DMS153 (cell line): ENCODE measurements around the gene MEGF6.
"Not testable (repeated sequence)": the region's sequence is repeated elsewhere in the genome, so short reads cannot be mapped to it uniquely, and the experiment has no call there.

Source experiments
- DNase-seq: peaks from one replicate; lab custom pipeline; 2025; lab: John Stamatoyannopoulos, UW

The MEGF6 gene

DNA sequence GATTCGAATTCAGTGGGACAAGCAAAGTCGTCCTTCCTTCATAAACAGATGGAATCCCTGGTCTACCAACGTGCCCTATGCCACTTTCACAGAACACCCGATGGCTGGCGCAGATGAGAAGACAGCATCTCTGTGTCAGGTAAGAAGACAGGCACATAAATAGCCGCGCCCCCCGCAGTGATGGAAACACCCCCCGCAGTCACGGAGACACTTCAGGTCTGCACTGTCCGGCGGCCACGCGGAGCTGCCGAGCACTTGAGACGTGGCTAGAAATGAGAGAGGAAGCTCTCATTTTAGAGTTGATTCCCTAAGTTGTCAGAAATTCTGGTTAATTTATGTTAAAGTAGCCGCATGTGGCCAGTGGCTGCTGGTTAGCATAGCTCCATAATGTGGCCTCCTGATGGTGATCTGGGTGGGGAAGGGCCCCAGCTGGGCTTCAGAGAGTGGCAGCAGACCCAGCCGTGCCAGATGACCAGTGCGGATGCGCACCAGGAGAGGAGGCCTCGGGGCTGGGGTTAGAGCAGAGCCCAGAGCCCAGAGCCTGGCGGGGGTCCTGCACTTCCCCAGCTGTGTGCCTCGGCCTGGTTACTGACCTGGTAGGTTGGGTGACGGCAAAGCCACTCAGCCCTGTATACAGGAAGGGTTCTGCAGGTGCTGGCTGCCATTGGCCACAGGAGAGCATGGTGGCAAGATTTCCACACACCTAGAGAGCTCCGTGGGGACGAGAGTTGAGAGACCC, 16.4 kb upstream of the MEGF6 start:
- no peak for DNase-seq

DNA sequence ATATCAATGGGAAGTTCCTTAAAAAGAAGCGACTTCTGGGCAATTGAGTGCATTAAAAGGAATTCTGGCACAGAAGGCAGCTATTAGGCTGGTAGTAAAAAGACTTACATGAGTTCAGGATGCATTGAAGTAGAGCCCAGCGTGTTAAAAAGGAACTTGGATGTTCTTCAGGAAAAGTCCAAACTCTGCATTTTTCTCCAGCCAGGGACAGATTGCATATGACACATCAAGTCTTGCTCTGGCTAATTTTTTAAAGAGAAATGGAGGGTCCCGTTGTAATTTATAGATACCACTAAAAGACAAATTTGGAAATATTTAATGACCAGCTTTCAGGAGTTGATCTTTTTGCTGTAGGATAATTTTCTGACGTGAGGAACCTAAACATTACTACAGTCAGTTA, 14.7 kb upstream of the MEGF6 start:
- no peak for DNase-seq

- no peak for DNase-seq
Measured at GRCh38 chr1:3625151-3625907, 14.0 kb upstream of the MEGF6 start.

- DNase-seq, result peak; percentile 81
Measured at GRCh38 chr1:3624200-3625136, 13.2 kb upstream of the MEGF6 start, which contains the start of gene TPRG1L. Gene TPRG1L, plus strand, starts transcription at chr1:3625015. Its CDS starts 58 bp downstream, at chr1:3625073.

DNA sequence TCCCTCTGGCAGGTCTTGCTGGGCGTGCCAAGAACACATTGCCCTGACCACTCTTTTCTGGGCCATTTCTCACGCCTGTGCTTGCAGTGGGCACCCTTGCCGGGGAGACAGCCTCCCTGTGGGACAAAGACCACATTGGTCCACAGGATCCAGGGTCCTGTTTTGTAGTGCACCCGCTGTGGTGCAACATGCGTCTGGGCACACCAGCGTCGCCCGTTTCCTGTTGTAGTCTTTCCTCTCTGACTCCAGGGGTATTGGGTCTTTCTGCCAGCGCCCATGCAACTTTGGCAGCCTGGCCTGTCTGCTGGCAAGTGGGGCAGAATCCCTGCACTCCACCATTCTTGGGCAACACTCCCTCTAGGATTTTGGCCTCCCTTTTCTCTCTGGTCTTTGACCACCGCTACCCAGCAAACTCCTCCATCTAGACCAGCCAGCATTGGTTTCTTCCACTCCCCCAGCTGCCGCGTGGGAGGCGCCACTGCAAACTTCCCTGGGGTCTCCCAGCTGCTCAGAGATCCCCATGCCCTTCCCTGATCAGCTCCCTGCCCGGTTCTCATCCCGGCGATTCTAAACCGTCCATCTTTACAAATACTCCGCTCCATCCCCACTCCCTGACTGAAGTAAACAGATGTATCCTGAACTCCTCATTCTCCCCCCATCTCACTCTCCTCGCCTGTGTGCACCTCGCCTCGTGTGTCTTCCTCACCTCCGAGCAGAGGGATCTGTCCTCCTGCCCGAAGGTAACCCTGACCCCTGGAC, 12.3 kb upstream of the MEGF6 start:
- no peak for DNase-seq

DNA sequence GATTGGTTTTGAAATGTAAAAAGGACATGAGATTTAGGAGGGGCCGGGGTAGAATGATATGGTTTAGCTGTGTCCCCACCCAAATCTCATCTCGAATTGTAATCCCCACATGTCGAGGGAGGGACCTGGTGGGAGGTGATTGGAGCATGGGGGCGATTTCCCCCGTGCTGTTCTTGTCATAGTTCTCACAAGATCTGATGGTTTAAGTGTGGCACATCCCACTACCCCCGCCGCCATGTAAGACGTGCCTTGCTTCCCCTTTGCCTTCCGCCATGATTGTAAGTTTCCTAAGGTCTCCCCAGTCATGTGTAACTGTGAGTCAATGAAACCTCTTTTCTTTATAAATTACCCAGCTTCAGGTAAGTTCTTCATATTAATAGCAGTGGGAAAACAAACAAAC, 10.8 kb upstream of the MEGF6 start:
- DNase-seq, result not testable (repeated sequence)

DNA sequence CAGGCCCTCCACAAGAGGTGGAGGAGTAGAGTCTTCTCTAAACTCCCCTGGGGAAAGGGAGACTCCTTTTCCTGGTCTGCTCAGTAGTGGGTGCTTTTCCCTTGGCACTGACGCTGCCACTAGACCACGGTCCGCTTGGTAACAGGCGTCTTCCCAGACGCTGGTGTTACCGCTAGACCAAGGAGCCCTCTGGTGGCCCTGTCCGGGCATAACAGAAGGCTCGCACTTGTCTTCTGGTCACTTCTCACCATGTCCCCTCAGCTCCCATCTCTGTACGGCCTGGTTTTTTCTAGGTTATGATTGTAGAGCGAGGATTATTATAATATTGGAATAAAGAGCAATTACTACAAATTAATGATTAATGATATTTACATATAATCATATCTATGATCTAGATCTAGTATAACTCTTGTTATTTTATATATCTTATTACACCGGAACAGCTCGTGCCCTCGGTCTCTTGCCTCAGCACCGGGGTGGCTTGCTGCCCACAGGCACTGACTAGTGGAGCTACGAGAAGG, 9.9 kb upstream of the MEGF6 start:
- DNase-seq, result peak; percentile 29

DNA sequence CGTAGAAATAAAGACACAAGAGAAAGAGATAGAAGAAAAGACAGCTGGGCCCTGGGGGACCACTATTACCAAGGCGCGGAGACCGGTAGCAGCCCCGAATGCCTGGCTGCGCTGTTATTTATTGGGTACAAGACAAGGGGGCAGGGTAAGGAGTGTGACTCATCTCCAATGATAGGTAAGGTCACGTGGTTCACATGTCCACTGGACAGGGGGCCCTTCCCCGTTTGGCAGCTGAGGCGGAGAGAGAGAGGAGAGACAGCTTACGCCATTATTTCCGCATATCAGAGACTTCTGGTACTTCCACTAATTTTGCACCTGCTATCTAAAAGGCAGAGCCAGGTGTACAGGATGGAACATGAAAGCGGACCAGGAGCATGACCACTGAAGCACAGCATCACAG, 9.4 kb upstream of the MEGF6 start:
- DNase-seq, result no peak

DNA sequence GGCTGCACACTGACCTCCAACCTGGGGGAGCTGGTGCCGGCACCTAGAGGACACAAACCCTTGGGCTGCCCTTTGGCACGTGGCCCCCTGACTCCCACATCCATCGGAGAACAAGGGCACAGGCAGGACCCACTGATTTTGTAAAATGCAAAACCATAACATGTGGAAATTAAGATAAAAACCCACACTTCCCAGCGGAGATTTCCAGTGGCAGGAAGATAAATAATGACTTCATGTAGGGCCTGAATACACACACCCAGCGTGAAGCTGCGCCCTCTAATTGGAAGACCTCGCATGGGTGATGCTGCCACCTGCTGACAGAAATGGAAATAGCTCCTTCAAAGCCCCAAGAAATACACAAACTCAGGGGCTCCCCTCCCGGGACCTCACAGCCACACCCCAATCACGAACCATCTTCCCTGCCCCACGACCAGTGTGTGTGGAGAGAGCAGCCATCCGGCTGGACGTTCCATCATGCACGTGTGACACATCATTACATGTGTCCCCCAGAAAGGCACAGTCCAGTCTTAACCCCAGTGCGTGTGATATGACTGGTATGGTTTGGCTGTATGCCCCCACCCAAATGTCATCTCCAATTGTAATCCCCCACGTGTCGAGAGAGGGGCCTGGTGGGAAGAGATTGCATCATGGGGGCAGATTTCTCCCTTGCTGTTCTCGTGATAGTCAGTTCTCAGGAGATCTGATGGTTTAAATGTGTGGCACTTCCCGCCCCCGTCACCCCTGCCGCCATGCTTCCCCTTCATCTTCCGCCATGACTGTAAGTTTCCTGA, 7.8 kb upstream of the MEGF6 start:
- peak; percentile 30 for DNase-seq

DNA sequence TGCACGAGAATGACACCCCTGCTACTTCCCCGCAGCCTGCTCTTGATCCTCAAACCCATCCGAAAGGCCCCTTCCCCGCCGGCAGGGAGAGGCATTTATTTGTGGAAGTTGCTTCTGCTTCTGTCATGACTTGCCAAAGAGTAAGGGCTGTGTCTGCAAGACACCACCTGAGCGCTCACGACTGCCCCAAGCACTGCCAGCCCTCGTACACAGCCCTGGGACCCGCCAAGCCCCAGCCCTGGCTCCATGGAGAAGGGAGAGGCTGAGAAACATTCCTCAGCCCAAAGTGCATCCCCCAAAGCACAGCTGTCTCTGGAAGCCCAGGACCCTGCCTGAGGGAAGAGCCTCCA, 7.2 kb upstream of the MEGF6 start:
- DNase-seq, result no peak

DNA sequence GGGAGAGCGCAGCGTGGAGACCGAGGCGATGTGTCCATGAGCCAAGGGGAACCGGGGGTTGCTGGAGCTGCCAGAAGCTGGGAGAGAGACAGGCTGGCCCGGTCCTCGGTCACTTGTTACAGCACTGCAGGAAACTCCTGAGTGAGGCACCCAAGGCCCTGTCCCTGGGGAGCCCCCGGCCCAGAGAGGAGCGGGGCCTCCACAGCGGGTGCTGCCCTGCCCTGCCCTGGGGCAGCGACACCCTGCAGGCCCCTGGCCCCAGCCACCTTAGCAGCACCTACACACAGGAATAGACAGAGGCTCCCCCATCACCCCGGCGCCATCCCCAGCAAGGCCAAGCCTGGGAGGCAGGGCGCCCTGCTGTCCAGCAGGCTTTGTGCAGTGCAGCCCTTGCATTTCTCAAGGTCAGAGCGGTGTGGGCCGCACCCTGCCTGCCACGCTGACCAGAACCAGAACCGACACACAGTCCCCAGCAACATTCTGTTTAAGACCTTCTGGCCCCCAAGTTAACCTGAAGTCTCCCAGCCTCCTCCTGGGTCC, 6.6 kb upstream of the MEGF6 start:
- DNase-seq, result no peak

DNA sequence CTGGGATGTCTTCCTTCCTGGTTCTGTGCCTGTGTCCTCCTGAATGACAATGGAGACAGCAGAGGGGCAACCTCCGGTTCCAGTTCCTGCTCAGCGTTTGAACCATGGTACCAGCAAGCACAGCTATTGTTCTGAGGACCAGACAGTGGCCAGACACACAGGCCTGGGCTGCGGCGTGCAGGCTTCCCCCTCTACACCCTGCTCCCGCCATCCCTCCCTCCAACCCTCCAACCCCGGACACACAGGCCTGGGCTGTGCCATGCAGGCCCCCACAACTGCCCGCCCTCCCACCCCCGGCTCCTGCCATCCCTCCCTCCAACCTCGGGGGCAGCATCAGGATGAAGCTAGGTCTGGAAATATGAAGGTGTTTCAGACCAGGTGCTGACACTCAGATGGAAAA, 5.6 kb upstream of the MEGF6 start:
- no peak for DNase-seq

DNA sequence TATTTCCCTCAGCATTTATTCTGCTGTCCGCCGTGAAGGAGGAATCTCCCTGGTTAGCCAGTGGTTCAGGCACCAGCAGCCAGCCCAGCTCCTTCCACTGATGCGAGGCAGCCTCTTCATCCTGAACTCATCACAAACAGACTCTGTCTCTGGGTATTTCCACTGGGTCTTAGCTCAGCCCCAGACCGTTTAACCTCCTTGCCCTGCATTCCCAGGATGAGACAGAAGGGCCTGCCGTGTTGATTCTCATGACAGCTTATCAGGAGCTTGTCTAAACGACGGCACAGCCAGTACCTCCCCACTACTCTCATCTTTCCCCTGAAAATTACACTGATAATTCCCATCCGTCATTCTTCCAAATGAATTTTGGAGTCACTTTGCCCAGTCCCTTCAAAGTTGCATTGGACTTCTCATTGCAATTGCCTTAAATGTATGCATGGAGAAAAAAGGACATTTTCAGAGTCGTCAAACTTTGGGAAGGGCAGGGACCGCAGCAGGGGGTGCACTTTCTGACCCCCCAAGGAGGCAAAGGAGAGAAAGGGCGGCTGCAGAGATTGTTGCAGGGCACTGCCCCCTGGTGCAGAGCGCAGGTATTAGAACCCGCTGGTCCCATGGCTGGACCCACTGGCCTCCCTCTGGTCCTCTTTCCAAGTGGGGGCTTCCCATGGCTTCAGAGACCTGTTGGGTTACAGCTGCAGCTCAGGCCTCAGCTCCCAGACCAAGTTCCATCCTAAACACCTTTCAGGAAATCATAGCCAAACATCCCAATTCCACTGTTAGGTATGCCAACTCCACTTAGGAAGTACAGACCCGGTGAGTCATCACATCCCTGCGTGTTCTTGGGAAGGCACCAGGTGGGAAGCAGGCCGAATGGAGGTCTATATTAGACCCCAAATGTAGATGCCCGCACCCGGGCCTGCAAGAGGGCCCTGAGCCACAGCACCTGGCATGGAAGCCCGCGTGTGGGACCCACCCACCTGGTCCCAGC, 3.7 kb upstream of the MEGF6 start:
- DNase-seq, result no peak

GRCh38 chr1:3612123-3612522, 815 bp upstream of the MEGF6 start:
- no peak for DNase-seq

DNA sequence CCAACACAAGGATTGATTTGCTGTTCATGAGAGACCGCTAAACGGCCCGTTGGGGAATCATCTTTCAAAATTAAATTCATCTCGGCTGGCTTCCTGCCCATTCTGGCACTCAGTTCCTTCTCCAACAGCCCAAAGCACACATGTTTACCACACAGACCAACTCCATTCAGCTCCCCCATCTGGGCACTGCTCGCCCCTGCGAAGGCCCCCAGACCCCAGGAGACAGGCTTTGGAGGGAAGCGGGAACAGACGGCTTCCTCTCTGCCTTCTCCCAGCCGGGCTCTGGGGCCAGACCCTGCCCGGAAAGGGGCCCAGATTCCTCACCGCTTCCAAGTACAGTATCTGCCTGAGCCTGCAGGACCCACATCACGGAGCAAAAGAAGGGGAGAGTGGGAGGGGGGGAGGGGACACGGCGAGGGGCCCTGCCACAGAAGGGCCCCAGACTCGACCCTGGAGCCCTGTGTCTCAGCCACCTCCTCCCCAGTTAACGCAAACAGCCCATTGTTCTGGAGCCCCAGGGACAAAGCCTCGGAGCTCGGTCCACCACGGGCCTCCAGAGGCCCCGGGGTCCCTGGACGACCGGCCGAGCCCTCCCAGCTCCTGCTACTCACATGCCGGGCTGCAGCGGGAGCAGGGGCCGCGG, 660 bp downstream of the MEGF6 start:
- no peak for DNase-seq

DNA sequence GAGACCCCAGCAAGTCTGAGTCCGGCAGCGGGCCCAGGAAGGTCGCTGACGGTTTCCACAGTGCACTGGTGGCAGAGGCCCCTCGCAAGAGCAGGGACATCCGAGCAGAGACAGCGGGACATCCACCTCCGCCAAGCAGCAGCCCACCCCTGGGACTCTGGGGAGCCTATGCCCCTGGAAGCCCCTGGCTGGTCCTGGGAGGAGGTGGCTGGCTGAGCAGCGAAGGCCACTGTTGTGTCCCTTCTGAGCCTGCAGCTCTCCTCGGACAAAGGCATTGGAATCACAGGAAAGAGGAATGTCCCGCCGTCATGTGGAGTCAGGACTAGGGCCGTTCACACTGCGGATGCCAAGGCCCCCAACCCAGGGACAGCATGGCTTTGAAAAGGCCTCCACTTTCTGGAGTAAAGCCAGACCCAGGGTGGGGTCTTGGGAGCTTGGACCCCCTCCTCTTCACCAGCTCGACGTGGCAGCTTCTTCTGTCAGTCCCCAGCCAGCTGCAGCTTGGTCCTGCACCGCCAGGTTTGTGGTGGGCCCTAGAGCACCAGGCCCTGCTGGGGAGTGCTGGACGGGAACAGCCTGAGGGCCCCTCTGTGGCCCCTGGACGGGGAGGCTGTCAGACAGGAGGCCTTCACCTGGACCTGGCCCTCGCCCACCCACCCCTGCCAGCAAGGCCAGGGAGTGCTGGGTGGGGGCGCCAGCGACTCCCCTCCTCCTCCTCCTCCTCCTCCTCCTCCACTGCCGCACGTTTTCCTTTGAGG, 1.4 kb downstream of the MEGF6 start:
- no peak for DNase-seq

DNA sequence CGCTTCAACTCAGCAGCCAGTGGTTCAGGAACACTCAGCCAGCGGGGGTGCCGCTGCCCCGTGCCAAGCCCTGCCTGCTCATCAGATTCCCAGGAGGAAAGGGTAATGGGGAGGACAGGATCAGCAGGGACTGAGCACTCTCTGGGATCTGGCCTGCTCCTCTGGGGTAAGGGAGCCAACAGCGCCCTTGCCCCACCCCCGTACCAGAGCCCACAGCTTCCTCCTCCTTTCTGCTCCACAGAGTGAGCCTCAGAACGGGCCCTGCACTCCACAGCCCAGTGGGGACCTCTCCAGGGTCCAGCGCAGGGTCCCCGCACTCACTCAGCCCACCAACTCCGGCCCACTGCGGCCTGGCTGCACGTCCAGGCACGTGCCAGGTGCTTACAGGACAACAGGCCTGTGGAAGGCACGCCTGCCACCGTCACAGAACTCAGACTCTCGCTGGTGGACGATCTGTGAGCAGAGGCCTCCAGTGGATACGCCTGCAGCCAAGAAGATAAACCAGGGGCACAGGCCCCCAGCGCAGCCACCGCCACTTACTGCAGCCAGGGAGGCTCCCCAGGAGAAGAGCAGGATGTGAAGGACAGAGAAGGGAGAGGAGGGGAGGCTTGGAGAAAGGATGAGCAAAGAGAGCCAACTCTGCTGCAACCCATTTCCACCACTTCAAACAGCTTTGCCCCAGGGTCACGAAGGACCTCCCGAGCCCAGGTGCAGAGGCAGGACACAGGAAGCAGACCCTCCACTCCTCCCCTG, 2.1 kb downstream of the MEGF6 start:
- DNase-seq, result no peak
